A673 (cell line): Measurements from ENCODE around the gene TRIP13. TPM values are rescaled to one million over a fixed set of nuclear protein-coding genes. Genes with fewer than 3 reads are reported as not detected.

Experiments used
- BruUV-seq: library from RNA; stranded (reverse); fragments of 400-500 nt; replicated peaks from 2 replicates; lab custom pipeline; 2021; lab: Mats Ljungman, UMichigan
- CTCF ChIA-PET: fragments of 300-600 bp; sonication (Branson Sonifier 250); formaldehyde crosslinking; loops from one replicate; lab custom pipeline; 2022; ENCODE audit warnings: antibody characterized with exemption; lab: Charles Lee
- POLR2A ChIA-PET: fragments of 300-600 bp; sonication (Branson Sonifier 250); formaldehyde crosslinking; loops from one replicate; lab custom pipeline; 2022; ENCODE audit warnings: antibody characterized with exemption; ENCODE audit not compliant: low non-redundant PET; lab: Charles Lee
- DNase-seq: peaks from one replicate; pipeline ENCODE4 v3.0.0-alpha.2; 2015; ENCODE audit warnings: low spot score
- H3K27ac ChIP-seq: fragments of 200-600 bp; sonication (generic); 2 replicates; pipeline ENCODE4 v1.5.1; 2016; ENCODE audit warnings: mixed run types, low read depth, mild to moderate bottlenecking, mixed read lengths, antibody characterized with exemption, low read length; ENCODE audit not compliant: poor library complexity, severe bottlenecking
- H3K27me3 ChIP-seq: fragments of 200-600 bp; sonication (generic); replicated peaks from 2 replicates; pipeline ENCODE4 v1.6.1; 2017; ENCODE audit warnings: mixed run types, low read depth, mild to moderate bottlenecking, mixed read lengths, antibody characterized with exemption, low read length; ENCODE audit not compliant: insufficient read depth, poor library complexity
- H3K36me3 ChIP-seq: fragments of 200-600 bp; sonication (generic); 2 replicates; pipeline ENCODE4 v1.6.1; 2016; ENCODE audit warnings: mixed run types, mild to moderate bottlenecking, mixed read lengths, antibody characterized with exemption, low read length; ENCODE audit not compliant: insufficient read depth, poor library complexity, severe bottlenecking
- H3K4me1 ChIP-seq: fragments of 200-600 bp; sonication (generic); 2 replicates; pipeline ENCODE4 v1.6.1; 2017; ENCODE audit warnings: mixed run types, mild to moderate bottlenecking, mixed read lengths, antibody characterized with exemption, low read length; ENCODE audit not compliant: insufficient read depth, poor library complexity, severe bottlenecking
- H3K4me3 ChIP-seq: fragments of 200-600 bp; sonication (generic); 2 replicates; pipeline ENCODE4 v1.5.1; 2016; ENCODE audit warnings: low read depth, mixed run types, mild to moderate bottlenecking, mixed read lengths, low read length; ENCODE audit not compliant: poor library complexity, severe bottlenecking
- H3K9me3 ChIP-seq: fragments of 200-600 bp; sonication (generic); 2 replicates; pipeline ENCODE4 v1.6.1; 2016; ENCODE audit warnings: mixed run types, low read depth, mild to moderate bottlenecking, mixed read lengths, antibody characterized with exemption, low read length; ENCODE audit not compliant: poor library complexity, severe bottlenecking
- CTCF ChIP-seq: fragments of 300-800, 200-600 bp; sonication (generic); conservative IDR thresholded peaks from 2 replicates; pipeline ENCODE4 v1.5.1; 2017; ENCODE audit warnings: low read depth, mild to moderate bottlenecking, antibody characterized with exemption, low read length, moderate library complexity, mixed read lengths
- EZH2 ChIP-seq: fragments of 200-600 bp; sonication (generic); IDR thresholded peaks from 2 replicates; pipeline ENCODE4 v1.6.1; 2017; ENCODE audit warnings: borderline replicate concordance, low read depth, mild to moderate bottlenecking, mixed read lengths, antibody characterized with exemption, low read length; ENCODE audit not compliant: poor library complexity, severe bottlenecking
- intact Hi-C: fragments of 100-400 bp; cut with micrococcal nuclease; formaldehyde crosslinking; loops from one replicate; pipeline ENCODE4 v1.10.0; 2022; ENCODE audit not compliant: unreplicated experiment
- total RNA-seq: library from RNA; stranded (reverse); gene quantifications from 2 replicates; pipeline ENCODE4 v1.2.3, GENCODE V29; 2021

The TRIP13 gene
- total RNA-seq, 1 experiment from 2014 or later: 69.1 TPM

- POLR2A ChIA-PET: no interaction called here
- intact Hi-C loops: no loop called here
- no peak overlapping the region for H3K4me3 ChIP-seq
- no peaks in the 10 kb centered on the region for H3K4me1 ChIP-seq
- BruUV-seq: no TSS peak
- TF ChIP-seq EZH2: no peak
- no peaks in the 10 kb centered on the region for H3K36me3 ChIP-seq
- DNase-seq: no peak
- no peaks in the 10 kb centered on the region for H3K9me3 ChIP-seq
- no peaks in the 10 kb centered on the region for H3K27me3 ChIP-seq
- no peak overlapping the region for H3K27ac ChIP-seq
- CTCF ChIA-PET: no interaction called here
Observed at GRCh38 chr5:960551-960950, 67.9 kb downstream of the TRIP13 start.

GRCh38 chr5:961002-961710, 68.5 kb downstream of the TRIP13 start:
- ChIA-PET POLR2A (interaction anchor here (0.5 kb wide), 1 partner anchor 51 kb away, joined by 3 read pairs; no protein-coding TSS in a partner anchor), CTCF (no interaction called here)
- Histone ChIP-seq H3K27me3 (no peaks in the 10 kb centered on the region), H3K9me3 (no peaks in the 10 kb centered on the region), H3K36me3 (no peaks in the 10 kb centered on the region), H3K4me1 (no peaks in the 10 kb centered on the region), H3K27ac (no peak overlapping the region), H3K4me3 (no peak overlapping the region)
- DNase-seq: no peak
- no peak for TF ChIP-seq EZH2
- no peak for TF ChIP-seq CTCF
- no TSS peak for BruUV-seq
- intact Hi-C loops: no loop called here

GRCh38 chr5:961711-962240, 69.1 kb downstream of the TRIP13 start:
- no TSS peak for BruUV-seq
- no peak for DNase-seq
- TF ChIP-seq CTCF: no peak
- no peaks in the 10 kb centered on the region for H3K27me3 ChIP-seq
- POLR2A ChIA-PET: no interaction called here
- no peaks in the 10 kb centered on the region for H3K9me3 ChIP-seq
- H3K4me1 ChIP-seq: no peaks in the 10 kb centered on the region
- no peaks in the 10 kb centered on the region for H3K36me3 ChIP-seq
- no peak overlapping the region for H3K27ac ChIP-seq
- CTCF ChIA-PET: no interaction called here
- intact Hi-C loops: no loop called here
- no peak overlapping the region for H3K4me3 ChIP-seq
